ENCODE measurements around the gene ACTRT2.

The ACTRT2 gene

GRCh38 chr1:3069491-3070308 lies 48.4 kb downstream of the ACTRT2 start:
- DNase-seq, result peak; percentile 61

- DNase-seq, result no peak
Observed at GRCh38 chr1:3070309-3070643, 49.0 kb downstream of the ACTRT2 start.

GRCh38 chr1:3070644-3071564 lies 49.6 kb downstream of the ACTRT2 start:
- DNase-seq, result peak; percentile 62

GRCh38 chr1:3071565-3072390 lies 50.5 kb downstream of the ACTRT2 start:
- DNase-seq, result no peak

Data from retina (tissue), 1 donor.